NCI-H774 (cell line): ENCODE data around the gene IMPA2.
"Not testable (repeated sequence)": the region's sequence is repeated elsewhere in the genome, so short reads cannot be mapped to it uniquely, and the experiment has no call there.

Experiments
- DNase-seq: peaks from one replicate; lab custom pipeline; 2025; lab: John Stamatoyannopoulos, UW

IMPA2 gene

GRCh38 chr18:11962597-11962996 lies 18.7 kb upstream of the IMPA2 start:
- no peak for DNase-seq

GRCh38 chr18:11963991-11964484 lies 17.3 kb upstream of the IMPA2 start:
- no peak for DNase-seq

- DNase-seq, result no peak
Observed at GRCh38 chr18:11969904-11970835, 11.1 kb upstream of the IMPA2 start.

GRCh38 chr18:11970836-11971226 lies 10.5 kb upstream of the IMPA2 start:
- DNase-seq, result not testable (repeated sequence)

- DNase-seq, result no peak
Observed at GRCh38 chr18:11972371-11973174, 8.7 kb upstream of the IMPA2 start.

- DNase-seq, result no peak
Observed at GRCh38 chr18:11974741-11975325, 6.5 kb upstream of the IMPA2 start.

- no peak for DNase-seq
Observed at GRCh38 chr18:11975723-11976122, 5.6 kb upstream of the IMPA2 start.

- DNase-seq, result no peak
Observed at GRCh38 chr18:11976315-11977152, 4.8 kb upstream of the IMPA2 start.

- DNase-seq, result no peak
Observed at GRCh38 chr18:11977153-11977466, 4.2 kb upstream of the IMPA2 start.

GRCh38 chr18:11978956-11979355 lies 2.4 kb upstream of the IMPA2 start:
- no peak for DNase-seq

- DNase-seq, result no peak
Observed at GRCh38 chr18:11980163-11980493, 1.2 kb upstream of the IMPA2 start.

- DNase-seq, result peak; percentile 96
Observed at GRCh38 chr18:11980494-11981191, 664 bp upstream of the IMPA2 start.

- peak; percentile 52 for DNase-seq
Observed at GRCh38 chr18:11981543-11982366, 448 bp downstream of the IMPA2 start.

GRCh38 chr18:11982981-11983380 lies 1.7 kb downstream of the IMPA2 start:
- DNase-seq, result no peak

- DNase-seq, result no peak
Observed at GRCh38 chr18:11983592-11983991, 2.3 kb downstream of the IMPA2 start.

- no peak for DNase-seq
Observed at GRCh38 chr18:11984091-11984490, 2.8 kb downstream of the IMPA2 start.

GRCh38 chr18:11985586-11985985 lies 4.3 kb downstream of the IMPA2 start:
- no peak for DNase-seq

- no peak for DNase-seq
Observed at GRCh38 chr18:11986061-11986460, 4.8 kb downstream of the IMPA2 start.

- no peak for DNase-seq
Observed at GRCh38 chr18:11987527-11987926, 6.2 kb downstream of the IMPA2 start.

GRCh38 chr18:11989174-11989573 lies 7.9 kb downstream of the IMPA2 start:
- no peak for DNase-seq
